SKM-1 (cell line): ENCODE measurements around the gene CACNA1D.

Source experiments
- DNase-seq: peaks from one replicate; lab custom pipeline; 2025; ENCODE audit not compliant: unreplicated experiment; lab: John Stamatoyannopoulos, UW

Gene CACNA1D

GRCh38 chr3:53708001-53708621 is 213.7 kb downstream of the CACNA1D start:
- DNase-seq, result no peak

GRCh38 chr3:53709256-53709655 is 214.8 kb downstream of the CACNA1D start:
- DNase-seq, result no peak

DNA sequence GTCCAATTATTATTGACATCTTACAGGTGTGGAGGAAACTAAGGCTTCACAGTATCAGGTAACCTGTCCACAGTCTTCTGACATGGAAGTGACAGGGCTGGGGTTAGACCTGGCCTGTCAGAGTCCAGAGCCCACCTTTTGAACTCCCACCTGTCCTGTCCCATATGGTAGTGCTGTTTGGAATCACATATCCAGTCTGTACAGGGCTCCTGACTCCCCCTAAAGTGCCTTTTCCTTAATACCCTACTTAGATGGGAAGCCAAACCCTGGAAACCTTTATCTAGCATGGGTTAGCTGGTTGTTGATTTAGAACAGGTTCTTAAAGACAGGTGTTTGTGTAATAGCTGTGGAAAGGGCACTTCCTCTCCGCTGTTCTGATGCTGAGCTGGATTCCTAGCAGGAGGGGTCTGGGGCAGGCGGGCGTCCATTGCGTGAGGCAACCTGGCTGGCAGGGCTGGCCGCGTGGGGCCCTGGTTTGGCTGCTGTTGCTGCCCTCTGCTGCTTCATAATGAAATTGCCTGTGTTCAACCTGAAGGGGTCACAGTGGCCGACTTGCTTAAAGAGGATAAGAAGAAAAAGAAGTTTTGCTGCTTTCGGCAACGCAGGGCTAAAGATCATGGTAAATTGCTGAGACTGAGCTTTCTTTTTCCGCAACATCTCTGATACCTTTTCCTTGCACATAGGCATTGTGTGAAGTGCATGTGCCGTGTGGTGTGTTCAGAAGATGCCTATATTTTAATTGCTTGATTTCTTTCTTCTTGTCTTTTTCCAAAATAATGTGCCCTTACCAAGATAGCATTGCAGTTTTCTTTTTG is 215.7 kb downstream of the CACNA1D start:
- peak; percentile 49 for DNase-seq

DNA sequence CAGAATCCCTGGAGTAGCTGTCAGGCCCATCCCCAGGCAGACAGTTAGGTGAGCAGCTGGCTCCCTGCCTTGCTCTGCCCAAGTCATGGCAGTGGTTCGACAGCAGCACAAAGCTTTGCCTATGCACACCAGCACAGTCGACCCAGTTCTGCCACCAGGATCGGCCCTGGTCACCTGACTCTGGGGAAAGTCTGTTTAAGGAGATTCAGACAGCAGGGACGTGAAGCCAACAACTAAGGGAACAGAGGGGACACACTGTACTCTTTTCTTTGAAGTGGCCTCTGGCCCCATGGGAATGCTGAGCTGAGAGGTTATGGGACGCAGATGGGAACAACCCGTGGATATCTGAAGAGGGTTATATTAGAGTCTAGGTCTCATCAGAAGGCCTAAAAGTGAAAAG is 217.0 kb downstream of the CACNA1D start:
- DNase-seq, result no peak

- no peak for DNase-seq
Observed at GRCh38 chr3:53712817-53713388, 218.5 kb downstream of the CACNA1D start.

DNA sequence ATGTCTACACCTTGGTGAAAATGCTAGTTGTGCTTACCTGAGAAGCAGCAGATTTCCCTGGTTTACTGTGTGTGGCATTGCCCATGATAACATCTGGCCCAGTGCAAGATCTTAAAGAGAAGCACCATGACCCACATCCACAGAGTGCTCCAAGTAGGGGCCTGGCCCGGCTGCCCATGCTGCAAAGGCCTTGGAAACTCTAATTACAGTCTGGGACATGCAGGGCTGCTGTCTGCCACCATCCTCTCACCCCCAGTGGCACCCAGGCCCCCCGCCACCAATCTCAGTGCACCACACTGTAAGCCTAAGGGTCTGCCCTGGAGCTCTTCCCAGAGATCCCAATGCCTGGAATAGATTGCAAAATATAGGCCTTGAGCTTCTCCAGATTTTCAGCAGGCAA is 219.2 kb downstream of the CACNA1D start:
- no peak for DNase-seq

GRCh38 chr3:53715815-53716483 is 221.5 kb downstream of the CACNA1D start:
- no peak for DNase-seq

GRCh38 chr3:53716998-53717397 is 222.6 kb downstream of the CACNA1D start:
- DNase-seq, result peak; percentile 51

- no peak for DNase-seq
Observed at GRCh38 chr3:53718462-53718861, 224.1 kb downstream of the CACNA1D start.

GRCh38 chr3:53719796-53720195 is 225.4 kb downstream of the CACNA1D start:
- DNase-seq, result no peak

DNA sequence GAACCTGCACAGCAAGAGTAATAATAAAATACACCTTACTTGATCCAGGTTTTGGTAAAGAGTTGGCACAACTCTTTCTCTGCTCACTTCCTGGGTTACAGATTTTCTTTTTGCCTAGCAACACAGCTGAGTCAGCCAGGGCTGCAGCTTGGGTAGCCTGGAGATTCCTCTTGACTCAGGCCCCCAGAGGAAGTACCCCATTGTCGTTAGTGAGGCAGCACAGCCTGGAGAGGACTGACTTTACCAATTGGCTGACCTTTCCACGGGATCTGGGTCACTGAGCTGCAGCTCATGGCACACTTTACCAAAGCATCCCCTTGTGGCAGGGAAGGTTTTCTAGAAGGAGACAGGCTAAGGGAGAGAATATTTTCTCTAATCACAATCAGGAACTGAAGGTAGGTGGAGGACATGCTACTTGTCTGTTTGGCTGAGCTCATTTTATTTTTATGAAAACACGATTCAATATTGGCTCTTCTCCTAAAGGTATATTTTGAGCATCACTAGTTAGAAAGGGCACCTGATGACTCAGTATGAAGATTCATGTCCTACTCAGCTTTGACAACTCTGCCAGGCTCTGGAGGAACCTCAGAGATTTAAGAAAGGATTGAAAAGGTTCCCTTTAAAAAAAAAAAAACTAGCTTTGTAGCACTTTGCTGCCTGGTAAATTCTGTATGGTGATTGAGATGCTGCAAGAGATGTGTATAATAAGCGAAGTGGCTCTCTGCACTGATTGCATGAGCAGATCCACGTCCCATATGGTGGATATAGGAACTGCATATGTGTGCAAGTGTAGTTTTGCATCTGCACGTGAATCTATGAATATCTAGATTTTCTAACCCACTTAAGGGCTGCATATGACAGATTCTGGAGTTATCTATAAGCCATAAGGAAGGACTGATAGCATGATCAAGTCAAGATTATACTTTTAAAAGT is 227.0 kb downstream of the CACNA1D start:
- no peak for DNase-seq

GRCh38 chr3:53724566-53724965 is 230.2 kb downstream of the CACNA1D start:
- no peak for DNase-seq

GRCh38 chr3:53725387-53725995 is 231.1 kb downstream of the CACNA1D start:
- no peak for DNase-seq

DNA sequence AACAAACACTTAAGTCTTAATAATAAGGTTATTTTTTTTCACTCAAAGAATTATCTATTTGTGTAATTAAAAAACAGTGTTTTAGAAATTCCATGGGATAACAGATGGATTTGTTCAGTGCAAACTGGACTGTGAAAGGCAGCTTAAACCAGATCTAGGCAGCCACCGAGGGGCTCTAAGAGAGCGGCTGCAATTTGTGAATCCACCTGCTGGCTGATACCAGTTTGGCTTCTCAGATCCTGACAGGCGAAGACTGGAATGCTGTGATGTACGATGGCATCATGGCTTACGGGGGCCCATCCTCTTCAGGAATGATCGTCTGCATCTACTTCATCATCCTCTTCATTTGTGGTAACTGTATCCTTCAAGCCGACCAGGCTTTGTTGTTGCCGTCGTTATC is 232.2 kb downstream of the CACNA1D start:
- DNase-seq, result no peak

DNA sequence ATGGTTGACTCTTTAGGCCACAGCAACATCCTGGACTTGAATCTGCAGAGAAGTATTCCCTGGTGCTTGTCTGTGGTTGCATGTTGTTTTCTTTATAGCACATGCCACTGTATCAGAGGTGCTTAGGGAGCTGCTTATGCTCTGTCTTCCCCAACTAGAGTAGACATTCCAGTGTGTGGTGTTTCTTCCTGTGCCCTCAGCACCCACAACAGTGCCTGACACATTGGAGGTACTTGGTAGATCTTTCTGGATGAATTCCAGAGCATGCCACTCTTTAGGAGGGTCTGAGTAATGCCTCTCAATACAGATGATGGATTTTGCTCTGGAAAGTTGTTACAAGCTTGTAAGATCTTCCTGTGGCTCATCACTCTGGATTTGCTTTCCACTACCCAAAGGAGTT is 234.2 kb downstream of the CACNA1D start:
- DNase-seq, result no peak

- DNase-seq, result no peak
Observed at GRCh38 chr3:53729159-53729558, 234.7 kb downstream of the CACNA1D start.

GRCh38 chr3:53729618-53730017 is 235.2 kb downstream of the CACNA1D start:
- DNase-seq, result no peak

- DNase-seq, result no peak
Observed at GRCh38 chr3:53730576-53730975, 236.2 kb downstream of the CACNA1D start.

DNA sequence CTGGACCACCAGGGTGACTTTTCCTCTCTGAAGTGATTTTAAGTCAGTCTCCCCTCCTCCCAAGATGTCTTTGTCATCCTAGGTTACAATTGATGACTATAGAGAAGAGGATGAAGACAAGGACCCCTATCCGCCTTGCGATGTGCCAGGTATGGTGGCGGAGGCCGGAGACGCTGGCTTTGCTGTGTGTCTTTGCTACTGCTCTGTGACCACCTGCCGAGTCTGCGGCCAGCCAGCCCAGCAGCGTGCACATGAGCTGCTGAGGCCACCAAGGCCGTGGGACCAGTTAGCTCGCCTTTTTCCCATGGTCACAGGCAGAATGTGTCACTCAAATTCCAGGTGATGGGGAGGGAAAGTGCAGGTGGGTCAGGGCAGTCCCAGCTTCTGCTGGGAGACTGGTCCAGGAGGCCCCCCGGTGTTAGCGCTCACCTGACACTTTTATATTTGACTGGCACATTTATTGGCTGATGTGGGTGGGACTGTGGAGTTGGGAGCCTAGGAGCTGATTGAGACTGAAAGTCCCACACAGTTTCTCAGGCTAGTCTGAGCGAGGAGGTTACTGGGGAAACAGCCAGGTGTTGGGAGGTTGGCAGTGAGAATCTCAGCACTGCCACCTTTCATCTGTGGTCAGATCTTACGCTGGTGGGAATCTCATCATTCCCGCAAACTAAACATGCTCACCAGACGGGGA is 237.7 kb downstream of the CACNA1D start:
- DNase-seq, result no peak

DNA sequence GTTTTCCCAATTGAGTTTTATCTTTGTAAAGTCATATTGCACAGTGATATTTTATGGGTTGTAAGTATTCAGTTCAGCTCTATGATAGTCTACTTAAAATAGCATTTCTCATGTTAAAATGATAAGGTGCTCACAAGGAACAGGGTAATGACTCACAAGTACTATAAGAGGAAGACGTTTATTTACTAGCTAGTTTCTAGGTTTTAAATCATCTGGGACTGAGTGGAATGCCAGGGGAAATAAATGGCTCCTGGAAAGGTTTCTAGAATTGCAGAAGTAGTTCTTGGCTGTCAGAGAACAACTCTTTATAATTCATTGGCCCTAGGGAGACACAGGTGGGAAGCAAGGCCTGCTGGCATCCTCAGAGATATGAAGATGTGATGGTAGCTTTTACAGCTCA is 239.0 kb downstream of the CACNA1D start:
- no peak for DNase-seq
